H1 (cell line): ENCODE data around the gene HSPBP1. TPM values are rescaled to one million over a fixed set of nuclear protein-coding genes. Genes with fewer than 3 reads are reported as not detected.

Experiments used
- CTCF ChIA-PET: fragments of 300-600 bp; sonication (Branson Sonifier 250); formaldehyde crosslinking; loops from one replicate; lab custom pipeline; 2021; ENCODE audit not compliant: partially characterized antibody; lab: Charles Lee
- POLR2A ChIA-PET: fragments of 300-600 bp; sonication (Branson Sonifier 250); formaldehyde crosslinking; loops from one replicate; lab custom pipeline; 2021; ENCODE audit warnings: inconsistent platforms; ENCODE audit not compliant: partially characterized antibody; lab: Charles Lee
- DNase-seq, 2 experiments: peaks; one replicate each; pipeline versions ENCODE4 v3.0.0 to v3.0.0-alpha.2; 2010 to 2022; ENCODE audit warnings: low spot score in 2 of 2, low read depth in 1 of 2, mixed read lengths in 1 of 2
- FAIRE-seq: peaks from 2 replicates; lab custom pipeline; 2011; peaks lifted over from hg19 to GRCh38; lab: Jason Lieb, UNC
- H2AFZ ChIP-seq: 2 replicates; pipeline ENCODE4 v1.8.1; 2012; ENCODE audit warnings: low read length, inconsistent platforms
- H2AK5ac ChIP-seq: 2 replicates; pipeline ENCODE4 v1.6.1; 2013; ENCODE audit warnings: low read depth, low read length
- H2BK120ac ChIP-seq: replicated peaks from 2 replicates; pipeline ENCODE3; 2013; ENCODE audit warnings: low read depth, low read length, inconsistent platforms
- H2BK12ac ChIP-seq: 2 replicates; pipeline ENCODE4 v1.6.1; 2013; ENCODE audit warnings: low read depth, low read length
- H2BK15ac ChIP-seq: 2 replicates; pipeline ENCODE4 v1.6.1; 2013; ENCODE audit warnings: low read length
- H2BK20ac ChIP-seq: 2 replicates; pipeline ENCODE4 v1.6.1; 2013; ENCODE audit warnings: low read length
- H2BK5ac ChIP-seq: 2 replicates; pipeline ENCODE4 v1.6.1; 2013; ENCODE audit warnings: low read depth, low read length
- H3K14ac ChIP-seq: 2 replicates; pipeline ENCODE4 v1.6.1; 2013; ENCODE audit warnings: inconsistent platforms; ENCODE audit not compliant: insufficient read length
- H3K18ac ChIP-seq: 2 replicates; pipeline ENCODE4 v1.6.1; 2013; ENCODE audit warnings: low read length; ENCODE audit errors: extremely low read depth
- H3K23ac ChIP-seq: 2 replicates; pipeline ENCODE4 v1.6.1; 2013; ENCODE audit warnings: inconsistent platforms; ENCODE audit not compliant: insufficient read length
- H3K23me2 ChIP-seq: 2 replicates; pipeline ENCODE4 v1.6.1; 2013; ENCODE audit warnings: low read depth, low read length
- H3K27ac ChIP-seq: 2 replicates; pipeline ENCODE4 v1.6.1; 2011; ENCODE audit warnings: low read depth, low read length, inconsistent platforms
- H3K27me3 ChIP-seq, 4 experiments: replicated peaks in 1 of 4; 1 replicate in 1 of 4; 2 replicates in 3 of 4; pipeline versions ENCODE4 v1.6.1 to v1.8.1; 2011 to 2013; ENCODE audit warnings: low read length in 3 of 4, mild to moderate bottlenecking in 3 of 4, inconsistent platforms in 2 of 4, mixed read lengths in 2 of 4, moderate library complexity in 1 of 4; ENCODE audit not compliant: control insufficient read depth in 3 of 4, insufficient read depth in 3 of 4; ENCODE audit errors: extremely low read depth in 1 of 4
- H3K36me3 ChIP-seq, 4 experiments: 2 replicates each; pipeline versions ENCODE4 v1.6.1 to v1.8.1; 2011 to 2013; ENCODE audit warnings: mild to moderate bottlenecking in 4 of 4, low read length in 3 of 4, moderate library complexity in 2 of 4, control low read depth in 1 of 4, inconsistent platforms in 1 of 4; ENCODE audit not compliant: insufficient read depth in 4 of 4, control insufficient read depth in 2 of 4
- H3K4ac ChIP-seq: replicated peaks from 2 replicates; pipeline ENCODE3; 2013; ENCODE audit warnings: low read length, low read depth, mixed read lengths, inconsistent platforms; ENCODE audit not compliant: insufficient read length
- H3K4me1 ChIP-seq, 4 experiments: replicated peaks in 1 of 4; 1 replicate in 1 of 4; 2 replicates in 3 of 4; pipeline versions ENCODE4 v1.6.1 to v1.8.1; 2011 to 2013; ENCODE audit warnings: low read length in 3 of 4, inconsistent platforms in 2 of 4, mixed read lengths in 1 of 4; ENCODE audit not compliant: insufficient read depth in 4 of 4, control insufficient read depth in 3 of 4
- H3K4me2 ChIP-seq, 2 experiments: 2 replicates each; pipeline versions ENCODE4 v1.6.1 to v1.8.1; 2011 to 2013; ENCODE audit warnings: low read depth in 2 of 2, low read length in 2 of 2, control low read depth in 1 of 2, inconsistent platforms in 1 of 2, mild to moderate bottlenecking in 1 of 2; ENCODE audit not compliant: insufficient read depth in 1 of 2
- H3K4me3 ChIP-seq, 4 experiments: fragments of 200-600, 300-600 bp in 1 of 4; sonication (generic), shearing (Covaris generic), sonication (Bioruptor Twin) in 1 of 4; 2 replicates each; pipeline versions ENCODE4 v1.5.1 to v1.8.1; 2011 to 2016; ENCODE audit warnings: low read length in 4 of 4, low read depth in 3 of 4, control low read depth in 2 of 4, inconsistent platforms in 2 of 4, mild to moderate bottlenecking in 2 of 4, mixed read lengths in 1 of 4, moderate library complexity in 1 of 4; ENCODE audit not compliant: insufficient read depth in 2 of 4; ENCODE audit errors: extremely low read depth in 1 of 4
- H3K56ac ChIP-seq: replicated peaks from 2 replicates; pipeline ENCODE3; 2013; ENCODE audit warnings: low read depth, mild to moderate bottlenecking, mixed read lengths, low read length, inconsistent platforms; ENCODE audit not compliant: insufficient read length
- H3K79me1 ChIP-seq: 2 replicates; pipeline ENCODE4 v1.6.1; 2013; ENCODE audit warnings: low read depth, low read length, control low read depth
- H3K79me2 ChIP-seq, 2 experiments: 2 replicates each; pipeline versions ENCODE4 v1.6.1 to v1.8.1; 2012 to 2013; ENCODE audit warnings: low read length in 2 of 2, mild to moderate bottlenecking in 2 of 2, inconsistent platforms in 1 of 2; ENCODE audit not compliant: insufficient read depth in 2 of 2, control insufficient read depth in 1 of 2
- H3K9ac ChIP-seq, 4 experiments: replicated peaks in 1 of 4; 1 replicate in 1 of 4; 2 replicates in 3 of 4; pipeline versions ENCODE4 v1.6.1 to v1.8.1; 2011 to 2013; ENCODE audit warnings: low read depth in 3 of 4, low read length in 3 of 4, control low read depth in 2 of 4, mild to moderate bottlenecking in 2 of 4, moderate library complexity in 2 of 4, inconsistent platforms in 1 of 4; ENCODE audit errors: extremely low read depth in 1 of 4
- H3K9me3 ChIP-seq, 2 experiments: 2 replicates each; pipeline versions ENCODE4 v1.6.1 to v1.8.1; 2012 to 2013; ENCODE audit warnings: mild to moderate bottlenecking in 2 of 2, moderate library complexity in 2 of 2, control low read depth in 1 of 2, inconsistent platforms in 1 of 2, low read depth in 1 of 2, low read length in 1 of 2, mixed read lengths in 1 of 2; ENCODE audit not compliant: insufficient read depth in 2 of 2
- H4K20me1 ChIP-seq, 2 experiments: replicated peaks in 1 of 2; 2 replicates each; pipeline versions ENCODE3 to v1.8.1; 2011 to 2013; ENCODE audit warnings: inconsistent platforms in 2 of 2, low read length in 2 of 2, mild to moderate bottlenecking in 1 of 2; ENCODE audit not compliant: insufficient read depth in 2 of 2, control insufficient read depth in 1 of 2
- H4K5ac ChIP-seq: 2 replicates; pipeline ENCODE4 v1.6.1; 2013; ENCODE audit warnings: low read length, low read depth, mixed read lengths, inconsistent platforms; ENCODE audit not compliant: insufficient read length
- H4K8ac ChIP-seq: 2 replicates; pipeline ENCODE4 v1.8.0; 2013; ENCODE audit warnings: mild to moderate bottlenecking, moderate library complexity, low read length, inconsistent platforms; ENCODE audit not compliant: insufficient read depth; ENCODE audit errors: extremely low read depth
- H4K91ac ChIP-seq: replicated peaks from 2 replicates; pipeline ENCODE3; 2013; ENCODE audit warnings: low read length, mixed read lengths, inconsistent platforms; ENCODE audit not compliant: insufficient read length
- SAP30 ChIP-seq: fragments of 300-600 bp; sonication (generic); IDR thresholded peaks from 2 replicates; pipeline ENCODE4 v1.7.1; 2012; ENCODE audit warnings: low read length, moderate library complexity, mild to moderate bottlenecking, inconsistent platforms; ENCODE audit not compliant: insufficient read depth, insufficient replicate concordance
- WGBS, 2 experiments: shearing (Covaris generic) in 1 of 2; methylation state at CpG; one replicate each; pipeline versions ENCODE4 v1.1.6 to v1.1.7; 2013 to 2015; ENCODE audit warnings: low lambda C conversion rate in 2 of 2, mixed read lengths in 2 of 2, inconsistent platforms in 1 of 2, low coverage in 1 of 2, missing lambda C conversion rate in 1 of 2; ENCODE audit not compliant: insufficient replicate concordance in 2 of 2, insufficient coverage in 1 of 2, insufficient read length in 1 of 2; ENCODE audit errors: extremely low coverage in 1 of 2, missing lambda C conversion rate in 1 of 2; 5-methylcytosine and 5-hydroxymethylcytosine counted together
- polyA plus RNA-seq, 7 experiments: library from polyadenylated mRNA; depleted of rRNA in 3 of 7; stranded (reverse) in 5 of 7; unstranded in 2 of 7; fragments of >200 nt in 5 of 7; fragments of 200-250 nt in 2 of 7; gene quantifications; 1 replicate in 5 of 7; 2 replicates in 1 of 7; 4 replicates in 1 of 7; pipeline versions ENCODE4 v1.2.1 to v1.2.3, GENCODE V29; 2011 to 2013; ENCODE audit warnings: missing spikeins in 2 of 7, mixed read lengths in 2 of 7
- total RNA-seq: library from RNA; stranded (reverse); fragmentation: NEBNext Ultra II Directional; extraction: Animal tissue kit (Norgen Biotek cat#: 25700); gene quantifications from 2 replicates; pipeline ENCODE4 v1.2.1, GENCODE V29; 2021

The HSPBP1 gene
- total and polyA plus RNA-seq, 2 of the 8 experiments (the other 6 are each of a cell fraction or from before 2014, with no cell fraction given) = 63.4 to 100 TPM

- Histone ChIP-seq H2BK5ac (no peak overlapping the region), H2BK20ac (no peak overlapping the region), H3K4me3 (no peak overlapping the region), H3K18ac (no peak overlapping the region), H3K4me2 (no peak overlapping the region), H3K23ac (no peak overlapping the region), H3K27ac (no peak overlapping the region), H3K56ac (no peak overlapping the region), H3K9me3 (no peaks in the 10 kb centered on the region), H2BK12ac (no peak overlapping the region), H3K79me2 (no peaks in the 10 kb centered on the region), H2AFZ (no peak overlapping the region), H2AK5ac (no peak overlapping the region), H4K91ac (no peak overlapping the region), H3K9ac (no peak overlapping the region), H3K79me1 (no peaks in the 10 kb centered on the region; the same call in 1 of the 2 replicates), H3K23me2 (no peaks in the 10 kb centered on the region), H4K20me1 (peaks cover 1 to 23% of the 10 kb centered on the region in 2 experiments), H3K4ac (no peak overlapping the region), H4K5ac (no peak overlapping the region), H2BK15ac (no peak overlapping the region), H3K4me1 (no peaks in the 10 kb centered on the region), H3K36me3 (peaks cover 7 to 23% (median 16%) of the 10 kb centered on the region in 4 experiments; a peak in 6 of 8 replicates), H3K27me3 (no peaks in the 10 kb centered on the region), H3K14ac (no peak overlapping the region), H2BK120ac (no peak overlapping the region), H4K8ac (no peak overlapping the region)
- FAIRE-seq = no peak
- DNase-seq = no peak
- CTCF ChIA-PET = no interaction called here
- TF ChIP-seq SAP30 = no peak
- POLR2A ChIA-PET = interaction anchor here (0.8 kb wide), 1 partner anchor 16 kb away, joined by 3 read pairs; no protein-coding TSS in a partner anchor
- whole genome bisulfite sequencing, 2 experiments = 87% methylated on average over 9 of the region's 13 CpGs; no CpG with 5 or more reads in 1 of the 2 experiments
These were observed 49.6 kb downstream of the HSPBP1 start for GRCh38 chr19:55230329-55230728.
